Measurements from ENCODE around the gene ZNF362. TPM values are rescaled to one million over a fixed set of nuclear protein-coding genes. Genes with fewer than 3 reads are reported as not detected.

The ZNF362 gene
- total and polyA plus RNA-seq, 2 of the 13 experiments (the other 11 are each of a cell fraction or from before 2014, with no cell fraction given), result 8.3 to 14.2 TPM

GRCh38 chr1:33296082-33296458, 39.8 kb downstream of the ZNF362 start:
- no peaks in the 10 kb centered on the region for H3K27me3 ChIP-seq (ENCODE audit: control insufficient read depth in 1 of 2, insufficient read depth in 2 of 2, low read length in 2 of 2)
- H3K4me1 ChIP-seq (ENCODE audit: insufficient read depth, low read length), result peaks cover 6% of the 10 kb centered on the region
- H3K27ac ChIP-seq (ENCODE audit: extremely low read length, insufficient read depth, low read length), result no peak overlapping the region
- intact Hi-C loops (cut with micrococcal nuclease; ENCODE audit: unreplicated experiment), result loop anchor here (5.0 kb wide), 1 partner anchor 161 kb away; no protein-coding TSS in a partner anchor
- FAIRE-seq, result no peak
- no peaks in the 10 kb centered on the region for H3K79me2 ChIP-seq (ENCODE audit: insufficient read depth, low read length)
- WGBS (ENCODE audit: low lambda C conversion rate), result 94% methylated on average over 9 of the region's 9 CpGs
- no peak overlapping the region for H2AFZ ChIP-seq (ENCODE audit: low read length)
- no peak overlapping the region for H3K4me2 ChIP-seq (ENCODE audit: low read depth, low read length)
- CTCF ChIA-PET (ENCODE audit: low intra/inter-chr PET ratio, low total read pairs), result interaction anchor here (1.1 to 2.1 kb wide), 3 partner anchors 71 to 174 kb away, joined by 3 to 34 read pairs (median 8); no protein-coding TSS in a partner anchor
- in situ Hi-C loops (cut with HindIII; ENCODE audit: extremely low pct_ligation_motif_present, low pct_unique_long_range_greater_than_20kb), result loop anchor here (5.0 kb wide), 2 partner anchors 71 to 79 kb away; no protein-coding TSS in a partner anchor
- no peak for ATAC-seq
- no peaks in the 10 kb centered on the region for H4K20me1 ChIP-seq (ENCODE audit: insufficient read depth, low read length)
- POLR2A ChIA-PET, result interaction anchor here (0.6 to 1.7 kb wide), 9 partner anchors 18 to 69 kb away, joined by 3 to 10 read pairs (median 5); no protein-coding TSS in a partner anchor
- DNase-seq (ENCODE audit: low spot score), result no peak
- no peaks in the 10 kb centered on the region for H3K9me3 ChIP-seq (ENCODE audit: low read length)
- H3K9ac ChIP-seq (ENCODE audit: insufficient read depth, low read depth, low read length), result no peak overlapping the region
- peaks cover 13 to 52% of the 10 kb centered on the region in 2 experiments; a peak in 4 of 5 replicates for H3K36me3 ChIP-seq (replicated peaks in 1 of 2; ENCODE audit: control insufficient read depth in 1 of 2, insufficient read depth in 2 of 2, low read length in 2 of 2)
- no TSS peak for BruUV-seq (replicated peaks)
- H3K4me3 ChIP-seq (replicated peaks in 1 of 3; ENCODE audit: insufficient read depth in 1 of 3, low read depth in 2 of 3, low read length in 3 of 3), result no peak overlapping the region
- no peak for TF ChIP-seq ZNF7 (CRISPR knock-in tag; IDR thresholded peaks at IDR 0.05)
- no peak for TF ChIP-seq SRY (CRISPR knock-in tag; IDR thresholded peaks at IDR 0.05)
- TF ChIP-seq ZBTB38 (CRISPR knock-in tag; IDR thresholded peaks at IDR 0.05), result no peak
- no peak for TF ChIP-seq ZBTB3 (CRISPR knock-in tag; IDR thresholded peaks at IDR 0.05; ENCODE audit: borderline replicate concordance, low read depth)
- no peak for TF ChIP-seq ZNF883 (CRISPR knock-in tag; IDR thresholded peaks at IDR 0.05; ENCODE audit: not compliant biosample characterization)
- TF ChIP-seq CSRNP2 (CRISPR knock-in tag; conservative IDR thresholded peaks at IDR 0.05; ENCODE audit: low read depth), result no peak
- TF ChIP-seq GFI1 (CRISPR knock-in tag; IDR thresholded peaks at IDR 0.05; ENCODE audit: borderline replicate concordance), result no peak
- no peak for TF ChIP-seq ZNF850 (CRISPR knock-in tag; conservative IDR thresholded peaks at IDR 0.05)
- TF ChIP-seq BORCS8-MEF2B (CRISPR knock-in tag; IDR thresholded peaks at IDR 0.05), result no peak
- TF ChIP-seq ZNF546 (CRISPR knock-in tag; conservative IDR thresholded peaks at IDR 0.05), result no peak
- TF ChIP-seq CHD4 (IDR thresholded peaks at IDR 0.05; ENCODE audit: borderline replicate concordance, low read length), result no peak
- no peak for TF ChIP-seq AKNA (CRISPR knock-in tag; IDR thresholded peaks at IDR 0.05; ENCODE audit: borderline replicate concordance)
- TF ChIP-seq ZNF280D (CRISPR knock-in tag; IDR thresholded peaks at IDR 0.05), result no peak
- TF ChIP-seq HMG20A (CRISPR knock-in tag; IDR thresholded peaks at IDR 0.05; ENCODE audit: borderline replicate concordance), result no peak

Data from HepG2 (cell line).